ENCODE measurements around the gene TANK. TPM values are rescaled to one million over a fixed set of nuclear protein-coding genes. Genes with fewer than 3 reads are reported as not detected.
A peak's percentile ranks its signal among the peaks of the same experiment; 100 is the strongest.

Gene TANK
- total and polyA plus RNA-seq, 2 of the 13 experiments (the other 11 are each of a cell fraction or from before 2014, with no cell fraction given), result 66.9 to 96.1 TPM

- TF ChIP-seq ZNF576 (CRISPR knock-in tag; IDR thresholded peaks at IDR 0.05), result no peak; the same call in 1 of the 2 replicates
- TF ChIP-seq KDM2A (CRISPR knock-in tag; IDR thresholded peaks at IDR 0.05; ENCODE audit: borderline replicate concordance, low read depth), result peak; percentile 84; the same call in 1 of the 2 replicates
- peak; percentile 77; the same call in 2 of the 3 replicates for TF ChIP-seq MXI1 (IDR thresholded peaks at IDR 0.05; ENCODE audit: borderline replicate concordance, low read depth, low read length)
- TF ChIP-seq KDM4B (CRISPR knock-in tag; IDR thresholded peaks at IDR 0.05), result peak; percentile 76
- TF ChIP-seq ZNF788 (CRISPR knock-in tag; IDR thresholded peaks at IDR 0.05; ENCODE audit: borderline replicate concordance), result peak; percentile 85
- peak; percentile 78; the same call in 1 of the 2 replicates for TF ChIP-seq MAZ (IDR thresholded peaks at IDR 0.05; ENCODE audit: borderline replicate concordance, low read depth, low read length)
- TF ChIP-seq MAZ (CRISPR knock-in tag; IDR thresholded peaks at IDR 0.05; ENCODE audit: low read depth), result peak; percentile 76; the same call in 1 of the 2 replicates
- peak; percentile 69; the same call in 1 of the 2 replicates for TF ChIP-seq ZNF224 (CRISPR knock-in tag; IDR thresholded peaks at IDR 0.05)
- TF ChIP-seq RORA (CRISPR knock-in tag; IDR thresholded peaks at IDR 0.05), result no peak; the same call in 1 of the 2 replicates
- peak; percentile 78 for TF ChIP-seq TFDP2 (CRISPR knock-in tag; IDR thresholded peaks at IDR 0.05)
- peak; percentile 84; the same call in 1 of the 2 replicates for TF ChIP-seq ZNF484 (CRISPR knock-in tag; IDR thresholded peaks at IDR 0.05; ENCODE audit: borderline replicate concordance, low read depth)
- peak; percentile 87 for TF ChIP-seq NFIC (IDR thresholded peaks at IDR 0.05; ENCODE audit: low read length)
- TF ChIP-seq PHB2 (IDR thresholded peaks at IDR 0.05; ENCODE audit: partially characterized antibody), result no peak
- TF ChIP-seq ZFP82 (CRISPR knock-in tag; IDR thresholded peaks at IDR 0.05; ENCODE audit: borderline replicate concordance), result peak; percentile 89
- no peak for TF ChIP-seq TSC22D2 (CRISPR knock-in tag; IDR thresholded peaks at IDR 0.05; ENCODE audit: borderline replicate concordance)
- TF ChIP-seq TCF7 (IDR thresholded peaks at IDR 0.05; ENCODE audit: low read depth), result peak; percentile 69
- TF ChIP-seq CENPX (CRISPR knock-in tag; IDR thresholded peaks at IDR 0.05), result no peak
- TF ChIP-seq ATF5 (CRISPR knock-in tag; IDR thresholded peaks at IDR 0.05; ENCODE audit: low read depth), result no peak
- TF ChIP-seq NCOA1 (CRISPR knock-in tag; IDR thresholded peaks at IDR 0.05), result peak; percentile 99
- TF ChIP-seq TCF7L2 (IDR thresholded peaks at IDR 0.05; ENCODE audit: low read depth, low read length), result no peak
- peak; percentile 68 for TF ChIP-seq ZEB1 (IDR thresholded peaks at IDR 0.05; ENCODE audit: insufficient replicate concordance, low read depth)
- no peak for TF ChIP-seq IRF1 (CRISPR knock-in tag; IDR thresholded peaks at IDR 0.05; ENCODE audit: low read depth)
Observed at GRCh38 chr2:161160226-161161073, at the start of gene TANK (continued).

Data from HepG2 (cell line).